SK-N-SH (cell line): ENCODE measurements around the gene CFAP91. TPM values are rescaled to one million over a fixed set of nuclear protein-coding genes. Genes with fewer than 3 reads are reported as not detected.

Source experiments
- CTCF ChIA-PET: fragments of 300-600, 350-600 bp; formaldehyde crosslinking; extraction: SDS; loops from one replicate; lab custom pipeline; 2021; lab: Yijun Ruan, JAX
- POLR2A ChIA-PET: fragments of 350-600 bp; sonication (Branson Sonifier 250); formaldehyde crosslinking; extraction: SDS; loops from one replicate; lab custom pipeline; 2020; ENCODE audit warnings: antibody characterized with exemption, inconsistent platforms; lab: Yijun Ruan, JAX
- DNase-seq: peaks from one replicate; pipeline ENCODE4 v3.0.0; 2012
- H2AFZ ChIP-seq: fragments of 200-600 bp; sonication (generic); 2 replicates; pipeline ENCODE4 v1.8.1; 2016; ENCODE audit warnings: antibody characterized with exemption, mild to moderate bottlenecking, low read depth
- H3F3A ChIP-seq: fragments of 200-600 bp; sonication (generic); replicated peaks from 2 replicates; pipeline ENCODE3; 2016; ENCODE audit warnings: antibody characterized with exemption, mild to moderate bottlenecking; ENCODE audit not compliant: insufficient read depth
- H3K27ac ChIP-seq, 2 experiments: fragments of 200-500 bp in 1 of 2; fragments of 200-600 bp in 1 of 2; sonication (Bioruptor generic) in 1 of 2; sonication (generic), shearing (Covaris generic) in 1 of 2; 2 replicates each; pipeline versions ENCODE4 v1.5.1 to v1.6.1; 2014 to 2016; ENCODE audit warnings: low read depth in 2 of 2, inconsistent platforms in 1 of 2, low read length in 1 of 2, mild to moderate bottlenecking in 1 of 2, mixed read lengths in 1 of 2
- H3K27me3 ChIP-seq: fragments of 200-600 bp; sonication (generic), shearing (Covaris generic); 2 replicates; pipeline ENCODE4 v1.6.1; 2016; ENCODE audit warnings: mixed run types; ENCODE audit not compliant: insufficient read depth
- H3K36me3 ChIP-seq, 2 experiments: fragments of 200-500 bp in 1 of 2; fragments of 200-600 bp in 1 of 2; sonication (Bioruptor generic) in 1 of 2; sonication (generic) in 1 of 2; replicated peaks in 1 of 2; 2 replicates each; pipeline versions ENCODE3 to v1.5.1; 2014 to 2016; ENCODE audit warnings: low read length in 1 of 2, mild to moderate bottlenecking in 1 of 2; ENCODE audit not compliant: insufficient read depth in 2 of 2, control insufficient read depth in 1 of 2
- H3K4me1 ChIP-seq, 2 experiments: fragments of 200-500 bp in 1 of 2; fragments of 200-600 bp in 1 of 2; sonication (Bioruptor generic) in 1 of 2; sonication (generic), shearing (Covaris generic) in 1 of 2; 2 replicates each; pipeline versions ENCODE4 v1.5.1 to v1.6.1; 2014 to 2016; ENCODE audit warnings: low read depth in 1 of 2, low read length in 1 of 2, mixed run types in 1 of 2; ENCODE audit not compliant: insufficient read depth in 2 of 2, control insufficient read depth in 1 of 2
- H3K4me2 ChIP-seq: fragments of 200-600 bp; sonication (generic), shearing (Covaris generic); 2 replicates; pipeline ENCODE4 v1.6.1; 2017; ENCODE audit warnings: mixed run types
- H3K4me3 ChIP-seq, 2 experiments: fragments of 200-500 bp in 1 of 2; fragments of 200-600 bp in 1 of 2; sonication (Bioruptor generic) in 1 of 2; sonication (generic), shearing (Covaris generic) in 1 of 2; 2 replicates each; pipeline versions ENCODE4 v1.5.1 to v1.8.1; 2014 to 2016; ENCODE audit warnings: low read depth in 2 of 2, inconsistent platforms in 1 of 2, low read length in 1 of 2, mild to moderate bottlenecking in 1 of 2, mixed read lengths in 1 of 2, moderate library complexity in 1 of 2
- H3K79me2 ChIP-seq: fragments of 200-600 bp; sonication (generic); 2 replicates; pipeline ENCODE4 v1.8.1; 2017; ENCODE audit warnings: mild to moderate bottlenecking; ENCODE audit not compliant: insufficient read depth
- H3K9ac ChIP-seq: fragments of 200-600 bp; sonication (generic); 2 replicates; pipeline ENCODE4 v1.6.1; 2017; ENCODE audit warnings: mixed run types
- H3K9me2 ChIP-seq: fragments of 200-600 bp; sonication (generic); 2 replicates; pipeline ENCODE4 v1.6.1; 2017; ENCODE audit warnings: mixed run types
- H3K9me3 ChIP-seq: fragments of 200-600 bp; sonication (generic); 2 replicates; pipeline ENCODE4 v1.6.1; 2017; ENCODE audit warnings: mixed run types, mild to moderate bottlenecking, moderate library complexity
- H4K20me1 ChIP-seq: fragments of 200-600 bp; sonication (generic); 2 replicates; pipeline ENCODE4 v1.6.1; 2017; ENCODE audit warnings: mild to moderate bottlenecking, mixed run types; ENCODE audit not compliant: insufficient read depth
- CHD2 ChIP-seq: fragments of 150-350 bp; IDR thresholded peaks from 2 replicates; pipeline ENCODE4 v1.6.1; 2018; ENCODE audit warnings: low read length; ENCODE audit not compliant: partially characterized antibody
- CTCF ChIP-seq: fragments of 200-600 bp; sonication (generic); IDR thresholded peaks from 2 replicates; pipeline ENCODE4 v1.6.1; 2017; ENCODE audit warnings: antibody characterized with exemption, mild to moderate bottlenecking, moderate library complexity
- EP300 ChIP-seq, 2 experiments: IDR thresholded peaks; 2 replicates each; pipeline versions ENCODE4 v1.4.0 to v1.6.1; 2012; ENCODE audit warnings: borderline replicate concordance in 1 of 2, low read depth in 1 of 2, low read length in 1 of 2
- FOSL2 ChIP-seq: IDR thresholded peaks from 2 replicates; pipeline ENCODE4 v1.4.0; 2012; ENCODE audit warnings: low read depth, mild to moderate bottlenecking, moderate library complexity, borderline replicate concordance
- FOXM1 ChIP-seq: IDR thresholded peaks from 2 replicates; pipeline ENCODE4 v1.4.0; 2012; ENCODE audit warnings: low read depth, mild to moderate bottlenecking
- GATA2 ChIP-seq: sonication (generic); formaldehyde crosslinking; IDR thresholded peaks from 2 replicates; pipeline ENCODE4 v1.5.0; 2020; ENCODE audit warnings: mild to moderate bottlenecking, missing genetic modification reagents
- MAX ChIP-seq: IDR thresholded peaks from 2 replicates; pipeline ENCODE4 v1.4.0; 2012; ENCODE audit warnings: low read depth
- NRF1 ChIP-seq: IDR thresholded peaks from 2 replicates; pipeline ENCODE4 v1.6.1; 2012; ENCODE audit warnings: low read depth, mild to moderate bottlenecking, low read length
- POLR2AphosphoS5 ChIP-seq: IDR thresholded peaks from 2 replicates; pipeline ENCODE4 v1.6.1; 2012; ENCODE audit warnings: low read depth, low read length
- RCOR1 ChIP-seq: fragments of 150-350 bp; IDR thresholded peaks from 2 replicates; pipeline ENCODE4 v1.6.1; 2017; ENCODE audit warnings: antibody characterized with exemption, low read length
- REST ChIP-seq: IDR thresholded peaks from 2 replicates; pipeline ENCODE4 v1.6.1; 2012; ENCODE audit warnings: mild to moderate bottlenecking, low read depth, low read length, moderate library complexity
- RFX5 ChIP-seq: IDR thresholded peaks from 2 replicates; pipeline ENCODE4 v1.6.1; 2012; ENCODE audit warnings: mild to moderate bottlenecking, improper control_type of control experiment, low read length
- RXRA ChIP-seq: IDR thresholded peaks from 2 replicates; pipeline ENCODE4 v1.4.0; 2012; ENCODE audit warnings: low read depth, mild to moderate bottlenecking, borderline replicate concordance
- TAF1 ChIP-seq: IDR thresholded peaks from 2 replicates; pipeline ENCODE4 v1.6.1; 2012; ENCODE audit warnings: low read depth, mild to moderate bottlenecking, low read length, moderate library complexity, borderline replicate concordance
- TCF12 ChIP-seq: IDR thresholded peaks from 2 replicates; pipeline ENCODE4 v1.4.0; 2012
- TEAD4 ChIP-seq: IDR thresholded peaks from 2 replicates; pipeline ENCODE4 v1.4.0; 2012; ENCODE audit warnings: mild to moderate bottlenecking, borderline replicate concordance; ENCODE audit not compliant: insufficient read depth
- WGBS: methylation state at CpG from one replicate; pipeline ENCODE4 v1.1.6; 2017; ENCODE audit warnings: low lambda C conversion rate; 5-methylcytosine and 5-hydroxymethylcytosine counted together
- polyA plus RNA-seq, 3 experiments: library from polyadenylated mRNA; depleted of rRNA; stranded (reverse); fragments of >200 nt; gene quantifications; 2 replicates each; pipeline ENCODE4 v1.2.3, GENCODE V29; 2012
- TF ChIP-seq, protein P1 (sequence below): fragments of 150-350 bp; IDR thresholded peaks from 2 replicates; pipeline ENCODE4 v1.6.1; 2017; ENCODE audit warnings: antibody characterized with exemption, low read length, low read depth, borderline replicate concordance
- TF ChIP-seq, protein P2 (sequence below): IDR thresholded peaks from 2 replicates; pipeline ENCODE4 v1.4.0; 2012; ENCODE audit warnings: low read depth, borderline replicate concordance

Gene CFAP91
- polyA plus RNA-seq, 1 of the 3 experiments (the other 2 are of a cell fraction): 3.7 TPM

GRCh38 chr3:119675188-119675874, 27.5 kb upstream of the CFAP91 start:
- H3K9me3 ChIP-seq: no peaks in the 10 kb centered on the region
- peak overlapping the region; percentile 9; the same call in 1 of the 2 replicates for H3K4me2 ChIP-seq
- no peaks in the 10 kb centered on the region for H3K9me2 ChIP-seq
- H2AFZ ChIP-seq: no peak overlapping the region
- peaks cover 8 to 11% of the 10 kb centered on the region in 2 experiments for H3K36me3 ChIP-seq
- H4K20me1 ChIP-seq: no peaks in the 10 kb centered on the region
- H3K79me2 ChIP-seq: peaks cover 8% of the 10 kb centered on the region; the same call in 1 of the 2 replicates
- peak overlapping the region in 1 of 2 experiments; percentile 81; a peak in 2 of 4 replicates for H3K27ac ChIP-seq
- no peak overlapping the region for H3K4me3 ChIP-seq
- H3F3A ChIP-seq: no peaks in the 10 kb centered on the region
- 37% methylated on average over 5 of the region's 5 CpGs for WGBS
- DNase-seq: peak; percentile 64
- POLR2A ChIA-PET: interaction anchor here (2.8 to 3.0 kb wide), 2 partner anchors 14 to 177 kb away, joined by 11 to 14 read pairs; partner anchors contain the start of genes POPDC2 and TIMMDC1
- H3K9ac ChIP-seq: no peak overlapping the region
- TF ChIP-seq, protein P1, sequence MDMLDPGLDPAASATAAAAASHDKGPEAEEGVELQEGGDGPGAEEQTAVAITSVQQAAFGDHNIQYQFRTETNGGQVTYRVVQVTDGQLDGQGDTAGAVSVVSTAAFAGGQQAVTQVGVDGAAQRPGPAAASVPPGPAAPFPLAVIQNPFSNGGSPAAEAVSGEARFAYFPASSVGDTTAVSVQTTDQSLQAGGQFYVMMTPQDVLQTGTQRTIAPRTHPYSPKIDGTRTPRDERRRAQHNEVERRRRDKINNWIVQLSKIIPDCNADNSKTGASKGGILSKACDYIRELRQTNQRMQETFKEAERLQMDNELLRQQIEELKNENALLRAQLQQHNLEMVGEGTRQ: no peak
- peak; percentile 10 for TF ChIP-seq RCOR1
- peak in 1 of 2 experiments; percentile 58; a peak in 2 of 4 replicates for TF ChIP-seq EP300 (IDR thresholded peaks at IDR 0.05; ENCODE audit: borderline replicate concordance in 1 of 2, low read depth in 1 of 2, low read length in 1 of 2)
- no peak for TF ChIP-seq MAX
- no peak for TF ChIP-seq POLR2AphosphoS5
- TF ChIP-seq GATA2 (CRISPR knock-in tag): peak; percentile 22; the same call in 1 of the 2 replicates
- TF ChIP-seq TCF12: 0 out of 2 replicates have a peak, but pooled peaks have one; percentile 8
- CTCF ChIA-PET: interaction anchor here (0.9 to 1.8 kb wide), 8 partner anchors 9 to 790 kb away, joined by 3 to 7 read pairs (median 3); no protein-coding TSS in a partner anchor
- H3K27me3 ChIP-seq: no peaks in the 10 kb centered on the region
- H3K4me1 ChIP-seq: peaks cover under 1 to 21% of the 10 kb centered on the region in 2 experiments; a peak in 3 of 4 replicates

GRCh38 chr3:119676020-119676419, 26.8 kb upstream of the CFAP91 start:
- H3K9me2 ChIP-seq: no peaks in the 10 kb centered on the region
- no peak for DNase-seq
- H2AFZ ChIP-seq: peak overlapping the region; percentile 56; the same call in 1 of the 2 replicates
- no peaks in the 10 kb centered on the region for H3F3A ChIP-seq
- CTCF ChIA-PET: interaction anchor here (0.5 to 1.8 kb wide), 4 partner anchors 14 to 435 kb away, joined by 3 to 7 read pairs (median 3); no protein-coding TSS in a partner anchor
- no peaks in the 10 kb centered on the region for H4K20me1 ChIP-seq
- H3K4me3 ChIP-seq: peak overlapping the region; percentile 41 to 50
- H3K9me3 ChIP-seq: no peaks in the 10 kb centered on the region
- peaks cover 8 to 11% of the 10 kb centered on the region in 2 experiments for H3K36me3 ChIP-seq
- H3K27ac ChIP-seq: peak overlapping the region; percentile 29 to 81
- peak overlapping the region; percentile 9 for H3K4me2 ChIP-seq
- no peaks in the 10 kb centered on the region for H3K27me3 ChIP-seq
- H3K79me2 ChIP-seq: peaks cover 8% of the 10 kb centered on the region; the same call in 1 of the 2 replicates
- 62% methylated on average over 1 of the region's 1 CpG for WGBS
- H3K4me1 ChIP-seq: peaks cover 0 to 25% of the 10 kb centered on the region in 2 experiments; a peak in 2 of 4 replicates
- POLR2A ChIA-PET: interaction anchor here (1.4 to 3.0 kb wide), 3 partner anchors 13 to 177 kb away, joined by 4 to 14 read pairs (median 11); partner anchors contain the start of genes POPDC2 and TIMMDC1
- peak overlapping the region; percentile 37; the same call in 1 of the 2 replicates for H3K9ac ChIP-seq
- TF ChIP-seq RCOR1 (no peak), TAF1 (no peak), TEAD4 (no peak), FOXM1 (no peak), CHD2 (no peak), NRF1 (no peak), CTCF (no peak), FOSL2 (no peak), RFX5 (no peak), GATA2 (CRISPR knock-in tag) (no peak), RXRA (no peak), REST (no peak)
- TF ChIP-seq, protein P2, sequence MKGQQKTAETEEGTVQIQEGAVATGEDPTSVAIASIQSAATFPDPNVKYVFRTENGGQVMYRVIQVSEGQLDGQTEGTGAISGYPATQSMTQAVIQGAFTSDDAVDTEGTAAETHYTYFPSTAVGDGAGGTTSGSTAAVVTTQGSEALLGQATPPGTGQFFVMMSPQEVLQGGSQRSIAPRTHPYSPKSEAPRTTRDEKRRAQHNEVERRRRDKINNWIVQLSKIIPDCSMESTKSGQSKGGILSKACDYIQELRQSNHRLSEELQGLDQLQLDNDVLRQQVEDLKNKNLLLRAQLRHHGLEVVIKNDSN: no peak
